Neural cell (in vitro differentiated cells): ENCODE measurements around the gene EGFL8.

Experiments
- EP300 ChIP-seq: fragments of 450-650 bp; conservative IDR thresholded peaks from 2 replicates; pipeline ENCODE4 v1.6.1; 2014; ENCODE audit warnings: antibody characterized with exemption, mild to moderate bottlenecking, moderate library complexity; ENCODE audit not compliant: poor library complexity, severe bottlenecking
- TAF1 ChIP-seq: IDR thresholded peaks from 2 replicates; pipeline ENCODE4 v1.6.1; 2012; ENCODE audit warnings: low read depth
- TF ChIP-seq, protein P1 (sequence below): fragments of 450-650 bp; IDR thresholded peaks from 2 replicates; pipeline ENCODE4 v1.5.1; 2014; ENCODE audit warnings: antibody characterized with exemption, mild to moderate bottlenecking, moderate library complexity; ENCODE audit not compliant: poor library complexity, severe bottlenecking
- TF ChIP-seq, protein P2 (sequence below): IDR thresholded peaks from 2 replicates; pipeline ENCODE4 v1.6.1; 2012; ENCODE audit warnings: borderline replicate concordance

DNA sequence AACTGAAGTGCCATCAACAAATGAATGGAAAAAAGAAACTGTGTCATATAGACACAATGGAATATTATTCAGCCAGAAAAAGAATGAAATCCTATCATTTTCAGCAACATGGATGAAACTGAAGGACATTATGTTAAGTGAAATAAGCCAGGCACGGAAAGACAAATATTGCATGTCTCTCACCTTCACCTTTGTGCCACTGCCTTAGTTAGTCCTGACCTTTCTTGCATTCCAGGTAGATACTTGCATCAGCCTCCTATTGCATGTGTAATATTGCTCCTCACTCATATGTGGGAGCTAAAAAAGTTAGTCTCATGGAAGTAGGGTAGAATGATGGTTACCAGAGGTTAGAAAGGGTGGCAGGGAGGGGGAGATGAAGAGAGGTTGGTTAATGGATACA lies 44.6 kb downstream of the EGFL8 start:
- TF ChIP-seq TAF1 (no peak), EP300 (no peak)
- TF ChIP-seq, protein P1, sequence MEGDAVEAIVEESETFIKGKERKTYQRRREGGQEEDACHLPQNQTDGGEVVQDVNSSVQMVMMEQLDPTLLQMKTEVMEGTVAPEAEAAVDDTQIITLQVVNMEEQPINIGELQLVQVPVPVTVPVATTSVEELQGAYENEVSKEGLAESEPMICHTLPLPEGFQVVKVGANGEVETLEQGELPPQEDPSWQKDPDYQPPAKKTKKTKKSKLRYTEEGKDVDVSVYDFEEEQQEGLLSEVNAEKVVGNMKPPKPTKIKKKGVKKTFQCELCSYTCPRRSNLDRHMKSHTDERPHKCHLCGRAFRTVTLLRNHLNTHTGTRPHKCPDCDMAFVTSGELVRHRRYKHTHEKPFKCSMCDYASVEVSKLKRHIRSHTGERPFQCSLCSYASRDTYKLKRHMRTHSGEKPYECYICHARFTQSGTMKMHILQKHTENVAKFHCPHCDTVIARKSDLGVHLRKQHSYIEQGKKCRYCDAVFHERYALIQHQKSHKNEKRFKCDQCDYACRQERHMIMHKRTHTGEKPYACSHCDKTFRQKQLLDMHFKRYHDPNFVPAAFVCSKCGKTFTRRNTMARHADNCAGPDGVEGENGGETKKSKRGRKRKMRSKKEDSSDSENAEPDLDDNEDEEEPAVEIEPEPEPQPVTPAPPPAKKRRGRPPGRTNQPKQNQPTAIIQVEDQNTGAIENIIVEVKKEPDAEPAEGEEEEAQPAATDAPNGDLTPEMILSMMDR, result no peak
- TF ChIP-seq, protein P2, sequence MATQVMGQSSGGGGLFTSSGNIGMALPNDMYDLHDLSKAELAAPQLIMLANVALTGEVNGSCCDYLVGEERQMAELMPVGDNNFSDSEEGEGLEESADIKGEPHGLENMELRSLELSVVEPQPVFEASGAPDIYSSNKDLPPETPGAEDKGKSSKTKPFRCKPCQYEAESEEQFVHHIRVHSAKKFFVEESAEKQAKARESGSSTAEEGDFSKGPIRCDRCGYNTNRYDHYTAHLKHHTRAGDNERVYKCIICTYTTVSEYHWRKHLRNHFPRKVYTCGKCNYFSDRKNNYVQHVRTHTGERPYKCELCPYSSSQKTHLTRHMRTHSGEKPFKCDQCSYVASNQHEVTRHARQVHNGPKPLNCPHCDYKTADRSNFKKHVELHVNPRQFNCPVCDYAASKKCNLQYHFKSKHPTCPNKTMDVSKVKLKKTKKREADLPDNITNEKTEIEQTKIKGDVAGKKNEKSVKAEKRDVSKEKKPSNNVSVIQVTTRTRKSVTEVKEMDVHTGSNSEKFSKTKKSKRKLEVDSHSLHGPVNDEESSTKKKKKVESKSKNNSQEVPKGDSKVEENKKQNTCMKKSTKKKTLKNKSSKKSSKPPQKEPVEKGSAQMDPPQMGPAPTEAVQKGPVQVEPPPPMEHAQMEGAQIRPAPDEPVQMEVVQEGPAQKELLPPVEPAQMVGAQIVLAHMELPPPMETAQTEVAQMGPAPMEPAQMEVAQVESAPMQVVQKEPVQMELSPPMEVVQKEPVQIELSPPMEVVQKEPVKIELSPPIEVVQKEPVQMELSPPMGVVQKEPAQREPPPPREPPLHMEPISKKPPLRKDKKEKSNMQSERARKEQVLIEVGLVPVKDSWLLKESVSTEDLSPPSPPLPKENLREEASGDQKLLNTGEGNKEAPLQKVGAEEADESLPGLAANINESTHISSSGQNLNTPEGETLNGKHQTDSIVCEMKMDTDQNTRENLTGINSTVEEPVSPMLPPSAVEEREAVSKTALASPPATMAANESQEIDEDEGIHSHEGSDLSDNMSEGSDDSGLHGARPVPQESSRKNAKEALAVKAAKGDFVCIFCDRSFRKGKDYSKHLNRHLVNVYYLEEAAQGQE, result no peak
